Adrenal gland (tissue), 5 donors: Measurements from ENCODE around the gene ELL2.

Experiments used
- CTCF ChIP-seq, 6 experiments: fragments of 450-650 bp in 4 of 6; fragments of 200-600 bp in 2 of 6; sonication (generic) in 1 of 6; IDR thresholded peaks; 1 replicate in 5 of 6; 2 replicates in 1 of 6; pipeline versions ENCODE4 v1.5.1 to v1.8.0; 2016 to 2021; ENCODE audit warnings: antibody characterized with exemption in 6 of 6, mild to moderate bottlenecking in 2 of 6, moderate library complexity in 1 of 6
- POLR2A ChIP-seq, 2 donors: fragments of 450-650 bp; IDR thresholded peaks; one replicate each; pipeline ENCODE4 v1.6.1; 2017; ENCODE audit warnings: antibody characterized with exemption in 2 of 2, mild to moderate bottlenecking in 2 of 2, moderate library complexity in 1 of 2
- donor health status: DM: no; HTN: no; CAD: no.

- no peak for TF ChIP-seq CTCF (IDR thresholded peaks at IDR 0.05)
- TF ChIP-seq POLR2A (IDR thresholded peaks at IDR 0.05): no peak
These were observed 38.7 kb upstream of the ELL2 start for GRCh38 chr5:96000308-96000707.
